Stimulated activated CD4-positive, alpha-beta T cell treated with anti-CD3 and anti-CD28 coated beads, Interleukin-12 subunit alpha, Interleukin-12 subunit beta, amount 100 ng/mL, for 4 hours (primary cell): ENCODE measurements around the gene HNRNPM.
A peak's percentile ranks its signal among the peaks of the same experiment; 100 is the strongest.

Experiments
- DNase-seq: peaks from one replicate; pipeline ENCODE4 v3.0.0-alpha.2; 2020

HNRNPM gene

GRCh38 chr19:8487137-8487851, 42.5 kb downstream of the HNRNPM start:
- peak; percentile 35 for DNase-seq

- no peak for DNase-seq
Observed at GRCh38 chr19:8488365-8488764, 43.6 kb downstream of the HNRNPM start.

- DNase-seq = no peak
Observed at GRCh38 chr19:8489561-8490394, 45.0 kb downstream of the HNRNPM start.

- DNase-seq = no peak
Observed at GRCh38 chr19:8490395-8490760, 45.6 kb downstream of the HNRNPM start.

- no peak for DNase-seq
Observed at GRCh38 chr19:8490873-8491272, 46.1 kb downstream of the HNRNPM start.

GRCh38 chr19:8491574-8491973, 46.8 kb downstream of the HNRNPM start:
- no peak for DNase-seq

- DNase-seq = no peak
Observed at GRCh38 chr19:8494158-8494557, 49.4 kb downstream of the HNRNPM start.

- no peak for DNase-seq
Observed at GRCh38 chr19:8498295-8498694, 53.5 kb downstream of the HNRNPM start.

- DNase-seq = no peak
Observed at GRCh38 chr19:8499048-8499833, 54.5 kb downstream of the HNRNPM start.

- no peak for DNase-seq
Observed at GRCh38 chr19:8500158-8500557, 55.4 kb downstream of the HNRNPM start.

- DNase-seq = no peak
Observed at GRCh38 chr19:8501516-8501915, 56.7 kb downstream of the HNRNPM start.

GRCh38 chr19:8501981-8502380, 57.2 kb downstream of the HNRNPM start:
- DNase-seq = no peak

GRCh38 chr19:8503510-8503909, 58.7 kb downstream of the HNRNPM start:
- DNase-seq = no peak

GRCh38 chr19:8504171-8504570, 59.4 kb downstream of the HNRNPM start:
- no peak for DNase-seq

GRCh38 chr19:8504919-8505318, 60.1 kb downstream of the HNRNPM start:
- no peak for DNase-seq

GRCh38 chr19:8505680-8506401, 61.1 kb downstream of the HNRNPM start:
- DNase-seq = peak; percentile 79

GRCh38 chr19:8506402-8506957, 61.7 kb downstream of the HNRNPM start:
- DNase-seq = no peak

GRCh38 chr19:8510589-8511115, 65.9 kb downstream of the HNRNPM start:
- no peak for DNase-seq

GRCh38 chr19:8511573-8512101, 66.9 kb downstream of the HNRNPM start:
- no peak for DNase-seq

GRCh38 chr19:8512115-8512967, 67.6 kb downstream of the HNRNPM start:
- no peak for DNase-seq
